Measurements from ENCODE around the gene PLEKHD1. TPM values are rescaled to one million over a fixed set of nuclear protein-coding genes. Genes with fewer than 3 reads are reported as not detected.

Gene PLEKHD1
- total RNA-seq, 1 experiment from 2014 or later = 0.65 TPM

DNA sequence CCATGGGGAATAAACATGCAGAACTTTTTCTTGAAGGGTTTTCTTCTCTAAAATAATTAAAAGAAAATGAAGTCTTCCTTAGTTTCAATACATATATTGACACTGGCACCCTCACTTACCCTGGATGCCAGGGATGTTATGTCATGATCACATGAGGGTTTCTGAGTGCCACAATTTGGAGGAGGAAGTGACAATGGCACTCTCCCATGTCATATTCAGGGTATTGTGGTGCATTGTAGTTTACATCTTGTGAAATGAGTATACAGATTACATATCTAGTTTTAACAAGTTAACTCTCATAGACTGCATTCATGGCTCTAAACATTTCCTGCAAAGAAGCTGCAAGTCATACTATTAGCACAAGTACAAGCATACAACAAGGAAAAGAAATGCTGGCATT is 52.4 kb downstream of the PLEKHD1 start:
- POLR2A ChIA-PET (ENCODE audit: unreplicated experiment) = no interaction called here
- H2AFZ ChIP-seq = no peak overlapping the region
- H3K4me2 ChIP-seq = no peak overlapping the region
- TF ChIP-seq EZH2 (IDR thresholded peaks at IDR 0.05; ENCODE audit: low read depth) = no peak
- TF ChIP-seq, protein P1, sequence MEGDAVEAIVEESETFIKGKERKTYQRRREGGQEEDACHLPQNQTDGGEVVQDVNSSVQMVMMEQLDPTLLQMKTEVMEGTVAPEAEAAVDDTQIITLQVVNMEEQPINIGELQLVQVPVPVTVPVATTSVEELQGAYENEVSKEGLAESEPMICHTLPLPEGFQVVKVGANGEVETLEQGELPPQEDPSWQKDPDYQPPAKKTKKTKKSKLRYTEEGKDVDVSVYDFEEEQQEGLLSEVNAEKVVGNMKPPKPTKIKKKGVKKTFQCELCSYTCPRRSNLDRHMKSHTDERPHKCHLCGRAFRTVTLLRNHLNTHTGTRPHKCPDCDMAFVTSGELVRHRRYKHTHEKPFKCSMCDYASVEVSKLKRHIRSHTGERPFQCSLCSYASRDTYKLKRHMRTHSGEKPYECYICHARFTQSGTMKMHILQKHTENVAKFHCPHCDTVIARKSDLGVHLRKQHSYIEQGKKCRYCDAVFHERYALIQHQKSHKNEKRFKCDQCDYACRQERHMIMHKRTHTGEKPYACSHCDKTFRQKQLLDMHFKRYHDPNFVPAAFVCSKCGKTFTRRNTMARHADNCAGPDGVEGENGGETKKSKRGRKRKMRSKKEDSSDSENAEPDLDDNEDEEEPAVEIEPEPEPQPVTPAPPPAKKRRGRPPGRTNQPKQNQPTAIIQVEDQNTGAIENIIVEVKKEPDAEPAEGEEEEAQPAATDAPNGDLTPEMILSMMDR (conservative IDR thresholded peaks at IDR 0.05) = no peak
- no TSS peak for BruUV-seq (replicated peaks)
- H3K36me3 ChIP-seq (ENCODE audit: low read depth) = no peaks in the 10 kb centered on the region
- H4K20me1 ChIP-seq (ENCODE audit: insufficient read depth) = no peaks in the 10 kb centered on the region
- intact Hi-C loops (cut with micrococcal nuclease; ENCODE audit: unreplicated experiment) = no loop called here
- no peaks in the 10 kb centered on the region for H3K9me2 ChIP-seq (ENCODE audit: insufficient read depth)
- H3K4me1 ChIP-seq (replicated peaks; ENCODE audit: insufficient read depth) = peaks cover 17% of the 10 kb centered on the region
- no peak overlapping the region for H3K27ac ChIP-seq
- peaks cover 6% of the 10 kb centered on the region; the same call in 1 of the 2 replicates for H3K9me3 ChIP-seq (ENCODE audit: insufficient read depth, low read depth)
- H3K27me3 ChIP-seq (ENCODE audit: insufficient read depth, low read depth) = no peaks in the 10 kb centered on the region
- no peak overlapping the region for H3K4me3 ChIP-seq
- CTCF ChIA-PET = no interaction called here
- no peaks in the 10 kb centered on the region for H3K79me2 ChIP-seq (ENCODE audit: low read depth)
- H3F3A ChIP-seq (ENCODE audit: insufficient read depth, low read depth) = peaks cover 17% of the 10 kb centered on the region
- peak in 1 of 2 experiments; percentile 41 for DNase-seq

DNA sequence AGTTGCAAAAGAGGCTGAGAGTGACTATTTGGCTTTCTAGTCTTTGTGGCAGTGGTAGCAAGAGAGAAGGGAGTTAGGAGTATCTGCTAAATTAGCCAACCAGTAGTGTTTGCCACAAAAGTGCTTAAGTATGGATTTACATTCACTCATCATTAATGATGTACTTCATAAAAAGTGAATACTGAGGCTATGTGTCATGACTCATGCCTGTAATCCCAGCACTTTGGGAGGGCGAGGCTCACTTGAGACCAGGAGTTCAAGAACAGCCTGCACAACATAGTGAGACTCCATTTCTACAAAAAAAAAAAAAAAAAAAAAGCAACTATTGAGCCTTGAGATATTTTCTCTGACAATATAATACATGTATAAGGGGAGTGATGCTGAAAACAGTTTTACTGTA is 53.4 kb downstream of the PLEKHD1 start:
- H3K4me1 ChIP-seq (replicated peaks; ENCODE audit: insufficient read depth) = peaks cover 8% of the 10 kb centered on the region
- ChIA-PET POLR2A (ENCODE audit: unreplicated experiment) (no interaction called here), CTCF (no interaction called here)
- no peaks in the 10 kb centered on the region for H4K20me1 ChIP-seq (ENCODE audit: insufficient read depth)
- intact Hi-C loops (cut with micrococcal nuclease; ENCODE audit: unreplicated experiment) = no loop called here
- no peak overlapping the region for H3K4me2 ChIP-seq
- H3K9me2 ChIP-seq (ENCODE audit: insufficient read depth) = no peaks in the 10 kb centered on the region
- no peaks in the 10 kb centered on the region for H3K79me2 ChIP-seq (ENCODE audit: low read depth)
- peaks cover 8% of the 10 kb centered on the region for H3F3A ChIP-seq (ENCODE audit: insufficient read depth, low read depth)
- no peak overlapping the region for H3K4me3 ChIP-seq
- no peaks in the 10 kb centered on the region for H3K36me3 ChIP-seq (ENCODE audit: low read depth)
- TF ChIP-seq, protein P1 (conservative IDR thresholded peaks at IDR 0.05) = no peak
- no peak for TF ChIP-seq EZH2 (IDR thresholded peaks at IDR 0.05; ENCODE audit: low read depth)
- no peak overlapping the region for H3K27ac ChIP-seq
- H3K9me3 ChIP-seq (ENCODE audit: insufficient read depth, low read depth) = peaks cover 6% of the 10 kb centered on the region; the same call in 1 of the 2 replicates
- no peaks in the 10 kb centered on the region for H3K27me3 ChIP-seq (ENCODE audit: insufficient read depth, low read depth)
- no TSS peak for BruUV-seq (replicated peaks)
- no peak for DNase-seq
- H2AFZ ChIP-seq = no peak overlapping the region

DNA sequence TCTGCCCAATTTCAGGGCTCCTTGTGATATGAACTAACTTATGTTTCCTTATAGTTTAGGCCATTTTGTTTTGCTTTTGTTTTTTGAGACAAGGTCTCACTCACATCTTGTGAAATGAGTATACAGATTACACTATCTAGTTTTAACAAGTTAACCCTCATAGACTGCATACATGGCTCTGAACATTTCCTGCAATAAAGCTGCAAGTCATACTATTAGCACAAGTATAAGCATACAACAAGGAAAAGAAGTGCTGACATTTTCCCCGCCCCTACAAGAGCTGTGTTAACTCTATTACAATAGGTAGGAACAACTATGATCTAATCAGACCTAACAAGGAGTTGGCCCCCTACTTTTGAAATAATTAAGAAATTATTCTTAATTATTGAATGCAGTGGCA is 54.2 kb downstream of the PLEKHD1 start:
- no peak overlapping the region for H3K4me2 ChIP-seq
- no peak for DNase-seq
- no peaks in the 10 kb centered on the region for H3K79me2 ChIP-seq (ENCODE audit: low read depth)
- H3K9me3 ChIP-seq (ENCODE audit: insufficient read depth, low read depth) = peaks cover 6% of the 10 kb centered on the region; the same call in 1 of the 2 replicates
- ChIA-PET POLR2A (ENCODE audit: unreplicated experiment) (no interaction called here), CTCF (no interaction called here)
- H3F3A ChIP-seq (ENCODE audit: insufficient read depth, low read depth) = peaks cover 4% of the 10 kb centered on the region
- peaks cover 5% of the 10 kb centered on the region; the same call in 1 of the 2 replicates for H3K4me1 ChIP-seq (replicated peaks; ENCODE audit: insufficient read depth)
- TF ChIP-seq, protein P1 (conservative IDR thresholded peaks at IDR 0.05) = no peak
- TF ChIP-seq EZH2 (IDR thresholded peaks at IDR 0.05; ENCODE audit: low read depth) = no peak
- no TSS peak for BruUV-seq (replicated peaks)
- no peaks in the 10 kb centered on the region for H4K20me1 ChIP-seq (ENCODE audit: insufficient read depth)
- H3K27ac ChIP-seq = no peak overlapping the region
- no peaks in the 10 kb centered on the region for H3K9me2 ChIP-seq (ENCODE audit: insufficient read depth)
- intact Hi-C loops (cut with micrococcal nuclease; ENCODE audit: unreplicated experiment) = no loop called here
- H3K4me3 ChIP-seq = no peak overlapping the region
- no peaks in the 10 kb centered on the region for H3K36me3 ChIP-seq (ENCODE audit: low read depth)
- H2AFZ ChIP-seq = no peak overlapping the region
- H3K27me3 ChIP-seq (ENCODE audit: insufficient read depth, low read depth) = no peaks in the 10 kb centered on the region

Data from PC-9 (cell line).